ENCODE results near the gene RASGRF1. TPM values are rescaled to one million over a fixed set of nuclear protein-coding genes. Genes with fewer than 3 reads are reported as not detected.

RASGRF1 gene, protein sequence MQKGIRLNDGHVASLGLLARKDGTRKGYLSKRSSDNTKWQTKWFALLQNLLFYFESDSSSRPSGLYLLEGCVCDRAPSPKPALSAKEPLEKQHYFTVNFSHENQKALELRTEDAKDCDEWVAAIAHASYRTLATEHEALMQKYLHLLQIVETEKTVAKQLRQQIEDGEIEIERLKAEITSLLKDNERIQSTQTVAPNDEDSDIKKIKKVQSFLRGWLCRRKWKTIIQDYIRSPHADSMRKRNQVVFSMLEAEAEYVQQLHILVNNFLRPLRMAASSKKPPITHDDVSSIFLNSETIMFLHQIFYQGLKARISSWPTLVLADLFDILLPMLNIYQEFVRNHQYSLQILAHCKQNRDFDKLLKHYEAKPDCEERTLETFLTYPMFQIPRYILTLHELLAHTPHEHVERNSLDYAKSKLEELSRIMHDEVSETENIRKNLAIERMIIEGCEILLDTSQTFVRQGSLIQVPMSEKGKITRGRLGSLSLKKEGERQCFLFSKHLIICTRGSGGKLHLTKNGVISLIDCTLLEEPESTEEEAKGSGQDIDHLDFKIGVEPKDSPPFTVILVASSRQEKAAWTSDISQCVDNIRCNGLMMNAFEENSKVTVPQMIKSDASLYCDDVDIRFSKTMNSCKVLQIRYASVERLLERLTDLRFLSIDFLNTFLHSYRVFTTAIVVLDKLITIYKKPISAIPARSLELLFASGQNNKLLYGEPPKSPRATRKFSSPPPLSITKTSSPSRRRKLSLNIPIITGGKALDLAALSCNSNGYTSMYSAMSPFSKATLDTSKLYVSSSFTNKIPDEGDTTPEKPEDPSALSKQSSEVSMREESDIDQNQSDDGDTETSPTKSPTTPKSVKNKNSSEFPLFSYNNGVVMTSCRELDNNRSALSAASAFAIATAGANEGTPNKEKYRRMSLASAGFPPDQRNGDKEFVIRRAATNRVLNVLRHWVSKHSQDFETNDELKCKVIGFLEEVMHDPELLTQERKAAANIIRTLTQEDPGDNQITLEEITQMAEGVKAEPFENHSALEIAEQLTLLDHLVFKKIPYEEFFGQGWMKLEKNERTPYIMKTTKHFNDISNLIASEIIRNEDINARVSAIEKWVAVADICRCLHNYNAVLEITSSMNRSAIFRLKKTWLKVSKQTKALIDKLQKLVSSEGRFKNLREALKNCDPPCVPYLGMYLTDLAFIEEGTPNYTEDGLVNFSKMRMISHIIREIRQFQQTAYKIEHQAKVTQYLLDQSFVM (N-terminal part only)
- total RNA-seq = under 1 TPM in 3 of 4 donors, not detected in 1; 0.14 to 0.75 (median 0.64) TPM

DNA sequence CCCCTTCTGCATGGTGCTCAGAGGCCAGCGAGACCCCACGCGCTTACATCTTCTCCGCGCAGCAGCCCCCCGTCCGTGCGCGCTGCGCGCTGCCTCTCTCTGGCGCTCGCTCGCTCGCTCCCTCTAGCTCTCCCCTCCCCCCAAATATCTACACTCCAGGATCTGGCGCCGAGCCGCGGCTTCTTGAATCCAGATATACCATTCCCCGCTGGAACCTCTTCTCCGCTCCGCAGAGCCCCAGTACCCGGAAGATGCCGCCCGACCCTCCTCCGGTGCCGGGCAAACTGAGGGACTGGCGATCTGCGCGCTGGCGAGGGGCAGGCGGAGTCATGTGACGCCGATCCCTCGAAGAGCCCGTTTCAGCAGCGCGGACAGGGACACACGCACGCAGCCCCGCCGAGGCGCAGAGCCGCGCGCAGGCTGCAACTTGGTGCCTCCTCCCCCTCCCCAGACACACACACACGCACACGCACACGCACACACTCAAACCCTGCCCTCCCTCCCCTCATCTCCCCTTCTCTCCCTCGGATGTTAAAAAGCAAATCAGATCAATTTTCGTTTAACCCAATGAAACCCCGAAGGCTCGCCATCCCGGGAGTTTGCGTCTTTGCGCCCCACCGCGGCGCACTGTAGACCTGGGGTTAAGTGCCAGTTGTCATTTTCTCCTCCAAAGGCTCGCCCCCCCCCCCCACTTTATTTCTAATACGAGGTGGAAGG is at the start of gene RASGRF1:
Gene RASGRF1 (minus strand): TSS at position 294 of the 717 bp plus-strand sequence. CDS start 282 bp downstream, at position 12.
- peaks cover 0 to 21% (median 16%) of the 10 kb centered on the region in 4 donors for H3K4me1 ChIP-seq
- WGBS, 2 donors (ENCODE audit: low coverage in 1 of 2) = 0 to 8% methylated on average over 1 to 61 of the region's 61 CpGs
- no peaks in the 10 kb centered on the region for H3K9me3 ChIP-seq
- intact Hi-C loops (cut with DNase I; ENCODE audit: low total_unique reads) = no loop called here
- H3K36me3 ChIP-seq = no peaks in the 10 kb centered on the region
- no peak for TF ChIP-seq EP300 (IDR thresholded peaks at IDR 0.05; ENCODE audit: low read depth)
- TF ChIP-seq POLR2A (IDR thresholded peaks at IDR 0.05) = no peak
- TF ChIP-seq, protein P1, sequence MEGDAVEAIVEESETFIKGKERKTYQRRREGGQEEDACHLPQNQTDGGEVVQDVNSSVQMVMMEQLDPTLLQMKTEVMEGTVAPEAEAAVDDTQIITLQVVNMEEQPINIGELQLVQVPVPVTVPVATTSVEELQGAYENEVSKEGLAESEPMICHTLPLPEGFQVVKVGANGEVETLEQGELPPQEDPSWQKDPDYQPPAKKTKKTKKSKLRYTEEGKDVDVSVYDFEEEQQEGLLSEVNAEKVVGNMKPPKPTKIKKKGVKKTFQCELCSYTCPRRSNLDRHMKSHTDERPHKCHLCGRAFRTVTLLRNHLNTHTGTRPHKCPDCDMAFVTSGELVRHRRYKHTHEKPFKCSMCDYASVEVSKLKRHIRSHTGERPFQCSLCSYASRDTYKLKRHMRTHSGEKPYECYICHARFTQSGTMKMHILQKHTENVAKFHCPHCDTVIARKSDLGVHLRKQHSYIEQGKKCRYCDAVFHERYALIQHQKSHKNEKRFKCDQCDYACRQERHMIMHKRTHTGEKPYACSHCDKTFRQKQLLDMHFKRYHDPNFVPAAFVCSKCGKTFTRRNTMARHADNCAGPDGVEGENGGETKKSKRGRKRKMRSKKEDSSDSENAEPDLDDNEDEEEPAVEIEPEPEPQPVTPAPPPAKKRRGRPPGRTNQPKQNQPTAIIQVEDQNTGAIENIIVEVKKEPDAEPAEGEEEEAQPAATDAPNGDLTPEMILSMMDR (IDR thresholded peaks at IDR 0.05) = no peak
- TF ChIP-seq POLR2AphosphoS5 (IDR thresholded peaks at IDR 0.05) = no peak
- no peak for DNase-seq
- H3K27ac ChIP-seq = no peak within 1 kb of the TSS
- H3K27me3 ChIP-seq = peaks cover 76% of the 10 kb centered on the region
- peak within 1 kb of the TSS in 1 of 4 donors; percentile 28 for H3K4me3 ChIP-seq
- in situ Hi-C loops (cut with MboI; ENCODE audit: low pct_ligation_motif_present in 1 of 4, low pct_unique_long_range_greater_than_20kb in 1 of 4, low sequenced_read_pairs in 3 of 4) = no loop called here

DNA sequence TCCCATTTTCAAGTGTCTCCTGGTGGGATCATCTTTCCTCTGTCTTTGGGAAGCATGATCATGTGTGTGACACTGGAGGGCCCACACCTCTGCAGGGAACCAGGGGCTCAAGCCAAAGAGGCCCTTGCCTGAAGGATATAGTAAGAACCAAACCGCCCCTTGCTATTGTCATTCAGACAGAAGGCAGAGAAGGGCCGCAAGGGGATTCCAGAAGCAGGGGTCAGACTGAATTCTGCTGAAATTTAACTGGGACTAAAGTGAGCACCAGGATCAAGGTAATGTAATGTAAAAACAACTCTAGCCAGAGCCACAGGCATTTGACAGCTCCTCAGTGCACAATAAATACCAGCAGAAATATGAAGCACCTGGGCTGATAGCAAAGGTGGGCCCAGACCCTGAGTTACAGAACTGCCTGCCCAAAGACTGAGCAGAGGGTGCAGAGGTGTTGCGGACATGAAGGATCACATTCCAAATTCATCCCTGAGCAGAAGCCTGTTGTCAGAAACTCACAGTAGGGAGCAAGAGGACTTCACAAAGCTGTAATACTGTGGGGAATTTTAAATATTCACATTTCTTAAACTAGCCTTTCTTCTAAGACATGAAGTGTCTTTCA is 46.0 kb upstream of the RASGRF1 start:
- Histone ChIP-seq H3K9me3 (no peaks in the 10 kb centered on the region), H3K4me1 (no peaks in the 10 kb centered on the region)
- intact Hi-C loops (cut with DNase I; ENCODE audit: low total_unique reads) = no loop called here

DNA sequence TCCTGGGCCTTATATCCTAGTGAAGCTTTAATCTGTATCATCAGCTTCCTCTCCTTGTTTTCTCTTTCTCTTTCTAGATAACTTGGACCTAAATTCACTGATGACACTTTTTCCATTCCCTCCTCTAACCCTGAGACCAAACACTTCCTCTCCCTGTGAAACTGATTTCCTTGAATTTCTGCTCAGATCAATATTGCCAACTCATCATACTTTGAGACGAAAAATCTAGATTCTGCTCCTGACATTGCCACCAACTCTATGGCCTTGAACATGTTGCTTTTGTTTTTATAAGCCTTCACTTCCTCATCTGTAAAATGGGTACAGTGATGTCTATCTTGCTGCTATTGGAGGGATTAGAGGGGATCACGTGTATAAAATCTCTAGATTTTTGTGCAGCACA is 42.7 kb upstream of the RASGRF1 start:
- intact Hi-C loops (cut with DNase I; ENCODE audit: low total_unique reads) (no loop called here), in situ Hi-C loops (cut with MboI; ENCODE audit: low pct_ligation_motif_present in 1 of 4, low pct_unique_long_range_greater_than_20kb in 1 of 4, low sequenced_read_pairs in 3 of 4) (no loop called here)
- no peaks in the 10 kb centered on the region for H3K9me3 ChIP-seq
- H3K27me3 ChIP-seq = peaks cover 7% of the 10 kb centered on the region
- no peaks in the 10 kb centered on the region for H3K36me3 ChIP-seq
- 82% methylated on average over 2 of the region's 2 CpGs; no CpG with 5 or more reads in 1 of the 2 donors for WGBS, 2 donors (ENCODE audit: low coverage in 1 of 2)
- H3K4me1 ChIP-seq = no peaks in the 10 kb centered on the region
- DNase-seq = no peak
- H3K27ac ChIP-seq = no peak overlapping the region
- no peak overlapping the region for H3K4me3 ChIP-seq
- TF ChIP-seq, protein P1 (IDR thresholded peaks at IDR 0.05) = no peak
- no peak for TF ChIP-seq POLR2A (IDR thresholded peaks at IDR 0.05)
- TF ChIP-seq EP300 (IDR thresholded peaks at IDR 0.05; ENCODE audit: low read depth) = no peak
- TF ChIP-seq POLR2AphosphoS5 (IDR thresholded peaks at IDR 0.05) = no peak

More for the DNA sequence above, 46.0 kb upstream of the RASGRF1 start:
- TF ChIP-seq POLR2A (IDR thresholded peaks at IDR 0.05) (no peak), EP300 (IDR thresholded peaks at IDR 0.05; ENCODE audit: low read depth) (no peak), POLR2AphosphoS5 (IDR thresholded peaks at IDR 0.05) (no peak)
- TF ChIP-seq, protein P1 (IDR thresholded peaks at IDR 0.05) = no peak
- Histone ChIP-seq H3K27me3 (peaks cover 7% of the 10 kb centered on the region), H3K4me3 (no peak overlapping the region), H3K27ac (no peak overlapping the region), H3K36me3 (no peaks in the 10 kb centered on the region)
- WGBS, 2 donors (ENCODE audit: low coverage in 1 of 2) = 61 to 78% methylated on average over 3 of the region's 3 CpGs
- no peak for DNase-seq
- in situ Hi-C loops (cut with MboI; ENCODE audit: low pct_ligation_motif_present in 1 of 4, low pct_unique_long_range_greater_than_20kb in 1 of 4, low sequenced_read_pairs in 3 of 4) = no loop called here
